SH-SY5Y (cell line): ENCODE data around the gene RCOR1.

Experiments
- GATA2 ChIP-seq: IDR thresholded peaks from 2 replicates; pipeline ENCODE4 v1.6.1; 2011; ENCODE audit warnings: mild to moderate bottlenecking, low read depth, low read length
- GATA3 ChIP-seq: IDR thresholded peaks from 2 replicates; pipeline ENCODE4 v1.6.1; 2011; ENCODE audit warnings: low read depth, mild to moderate bottlenecking, low read length, moderate library complexity

- TF ChIP-seq GATA2, result no peak
- no peak for TF ChIP-seq GATA3
Measured at GRCh38 chr14:102626530-102626929, 34.1 kb downstream of the RCOR1 start.
